BLaER1 (cell line): Measurements from ENCODE around the gene PSORS1C1.

Source experiments
- H3K27ac ChIP-seq: shearing (Covaris generic); formaldehyde crosslinking; 2 replicates; pipeline ENCODE4 v1.8.1; 2022
- H3K27me3 ChIP-seq: shearing (Covaris generic); formaldehyde crosslinking; 2 replicates; pipeline ENCODE4 v1.8.1; 2022
- H3K36me3 ChIP-seq: shearing (Covaris generic); formaldehyde crosslinking; 2 replicates; pipeline ENCODE4 v1.8.1; 2022
- H3K4me1 ChIP-seq: shearing (Covaris generic); formaldehyde crosslinking; 2 replicates; pipeline ENCODE4 v1.8.1; 2022
- H3K4me2 ChIP-seq: shearing (Covaris generic); formaldehyde crosslinking; 2 replicates; pipeline ENCODE4 v1.8.1; 2022
- H3K4me3 ChIP-seq: shearing (Covaris generic); formaldehyde crosslinking; 2 replicates; pipeline ENCODE4 v1.8.1; 2022
- H3K9ac ChIP-seq: shearing (Covaris generic); formaldehyde crosslinking; 2 replicates; pipeline ENCODE4 v1.8.1; 2022
- H3K9me3 ChIP-seq: shearing (Covaris generic); formaldehyde crosslinking; 2 replicates; pipeline ENCODE4 v1.8.1; 2022
- H4K20me1 ChIP-seq: shearing (Covaris generic); formaldehyde crosslinking; 2 replicates; pipeline ENCODE4 v1.8.1; 2022
- Cebpa-rat ChIP-seq: shearing (Covaris generic); IDR thresholded peaks from 2 replicates; pipeline ENCODE4 v1.8.1; 2022

PSORS1C1 gene

DNA sequence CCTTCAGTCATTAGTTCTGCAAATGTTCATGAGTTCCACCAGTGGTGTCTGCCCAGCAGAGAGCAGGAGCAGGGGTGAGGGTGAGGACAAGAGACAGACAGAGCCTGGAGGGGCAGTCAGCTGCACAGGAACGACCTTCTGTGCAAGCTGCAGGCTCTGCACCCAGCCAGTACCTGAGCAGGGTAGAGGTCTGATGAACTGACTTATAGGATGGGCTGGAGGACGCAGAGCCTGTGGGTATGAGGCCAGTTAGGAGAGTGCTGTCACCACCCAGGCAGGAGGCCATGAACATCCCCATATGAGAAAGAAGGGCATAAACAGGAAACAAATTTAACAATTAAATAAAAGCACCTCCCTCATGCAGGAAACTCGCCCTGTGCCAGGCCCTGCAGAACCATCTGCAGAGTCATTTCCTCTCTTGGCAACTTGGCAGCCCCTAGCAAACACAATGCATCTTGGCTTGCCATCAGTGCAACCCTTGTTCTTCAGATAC, 20.2 kb upstream of the PSORS1C1 start:
- no peaks in the 10 kb centered on the region for H3K27me3 ChIP-seq
- no peak for TF ChIP-seq Cebpa-rat
- no peak overlapping the region for H3K27ac ChIP-seq
- H3K4me1 ChIP-seq, result peaks cover 36% of the 10 kb centered on the region
- no peaks in the 10 kb centered on the region for H3K9me3 ChIP-seq
- no peaks in the 10 kb centered on the region for H3K36me3 ChIP-seq
- H3K9ac ChIP-seq, result no peak overlapping the region
- no peaks in the 10 kb centered on the region for H4K20me1 ChIP-seq
- H3K4me3 ChIP-seq, result no peak overlapping the region
- peak overlapping the region; percentile 64 for H3K4me2 ChIP-seq

DNA sequence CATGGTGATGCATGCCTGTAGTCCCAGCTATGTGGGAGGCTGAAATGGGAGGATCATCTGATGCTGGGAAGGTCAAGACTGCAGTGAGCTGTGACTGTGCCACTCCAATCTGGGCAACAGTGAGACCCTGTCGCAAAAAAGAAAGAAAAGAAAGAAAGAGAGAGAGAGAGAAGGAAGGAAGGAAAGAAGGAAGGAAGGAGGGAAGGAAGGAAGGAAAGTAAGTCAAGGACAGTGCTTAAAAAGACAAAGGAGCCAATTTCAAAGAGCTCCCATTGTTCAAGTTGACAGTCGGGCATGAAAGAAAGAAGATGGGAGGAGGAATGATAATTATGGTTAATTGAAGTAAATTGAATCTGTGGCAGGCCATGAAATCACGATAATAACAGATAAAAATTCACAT, 18.4 kb upstream of the PSORS1C1 start:
- H3K4me3 ChIP-seq, result no peak overlapping the region
- no peaks in the 10 kb centered on the region for H3K36me3 ChIP-seq
- no peak overlapping the region for H3K9ac ChIP-seq
- no peaks in the 10 kb centered on the region for H3K9me3 ChIP-seq
- peaks cover 33% of the 10 kb centered on the region for H3K4me1 ChIP-seq
- H3K27ac ChIP-seq, result no peak overlapping the region
- no peak for TF ChIP-seq Cebpa-rat
- no peaks in the 10 kb centered on the region for H3K27me3 ChIP-seq
- 0 out of 2 replicates have a peak overlapping the region, but pooled peaks have one; percentile 15 for H3K4me2 ChIP-seq
- H4K20me1 ChIP-seq, result no peaks in the 10 kb centered on the region

DNA sequence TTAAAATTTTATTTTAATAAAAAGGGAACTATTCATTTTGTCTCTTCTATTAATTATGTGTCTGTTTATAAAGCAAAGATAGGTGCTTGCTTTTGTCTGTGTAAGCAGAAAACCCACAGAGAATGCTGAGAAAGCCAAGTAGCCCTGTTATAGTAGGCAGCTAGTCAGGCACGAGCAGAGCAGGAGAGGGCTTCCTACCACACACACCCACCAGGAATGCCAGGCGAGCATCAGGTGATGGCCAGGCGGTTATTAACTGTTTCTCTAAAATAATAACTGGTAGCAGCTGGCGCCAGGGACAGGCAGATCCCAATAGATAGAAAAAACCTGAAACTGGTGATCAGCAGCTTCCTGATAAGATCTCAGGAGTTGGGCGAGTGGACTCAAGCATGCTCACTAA, 17.9 kb upstream of the PSORS1C1 start:
- no peaks in the 10 kb centered on the region for H4K20me1 ChIP-seq
- H3K4me3 ChIP-seq, result no peak overlapping the region
- no peak for TF ChIP-seq Cebpa-rat
- no peaks in the 10 kb centered on the region for H3K36me3 ChIP-seq
- no peak overlapping the region for H3K9ac ChIP-seq
- H3K4me1 ChIP-seq, result peaks cover 28% of the 10 kb centered on the region
- no peaks in the 10 kb centered on the region for H3K9me3 ChIP-seq
- H3K27ac ChIP-seq, result no peak overlapping the region
- no peaks in the 10 kb centered on the region for H3K27me3 ChIP-seq
- no peak overlapping the region; the same call in 1 of the 2 replicates for H3K4me2 ChIP-seq

DNA sequence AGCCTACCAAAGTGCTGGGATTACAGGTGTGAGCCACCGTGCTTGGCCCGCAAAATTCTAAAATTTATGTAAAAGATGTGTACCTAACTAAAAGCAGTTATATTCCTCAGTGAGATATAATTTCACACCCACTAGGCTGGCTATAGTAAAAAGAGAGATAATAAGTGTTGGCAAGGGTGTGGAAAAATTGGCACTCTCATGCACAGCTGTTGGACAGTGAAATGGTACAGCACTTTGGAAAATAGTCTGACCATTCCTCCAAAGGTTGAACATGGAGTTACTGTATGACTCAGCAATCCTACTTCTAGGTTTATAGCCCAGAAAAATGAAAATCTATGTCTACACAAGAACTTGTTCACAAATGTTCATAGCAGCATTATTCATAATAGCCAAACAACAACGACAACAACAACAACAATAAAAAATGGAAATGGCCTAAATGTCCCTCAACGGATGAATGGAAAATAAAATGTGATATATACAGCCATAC, 16.1 kb upstream of the PSORS1C1 start:
- Histone ChIP-seq H3K9ac (no peak overlapping the region), H3K4me1 (peaks cover 26% of the 10 kb centered on the region), H3K27me3 (no peaks in the 10 kb centered on the region), H3K9me3 (no peaks in the 10 kb centered on the region), H4K20me1 (no peaks in the 10 kb centered on the region), H3K4me3 (no peak overlapping the region), H3K27ac (no peak overlapping the region), H3K4me2 (no peak overlapping the region), H3K36me3 (no peaks in the 10 kb centered on the region)
- no peak for TF ChIP-seq Cebpa-rat

DNA sequence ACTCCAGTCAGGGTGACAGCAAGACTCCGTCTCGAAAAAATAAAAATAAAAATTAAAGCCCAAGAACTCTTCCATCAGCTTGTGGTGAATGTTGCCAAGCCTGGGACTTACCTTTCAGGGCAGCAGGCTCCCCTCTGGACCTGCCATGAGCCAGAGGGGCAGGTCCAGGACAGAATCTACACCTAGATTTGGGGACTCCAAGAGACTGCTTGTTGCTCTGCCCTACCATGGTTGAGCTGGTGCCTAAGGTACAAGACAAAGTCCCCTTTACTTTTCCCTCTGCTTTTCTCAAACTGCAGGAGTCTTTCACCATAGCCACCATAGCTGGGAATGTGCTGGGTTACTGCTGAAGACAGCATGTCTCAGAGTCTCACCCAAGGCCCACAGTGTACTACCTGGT, 11.5 kb upstream of the PSORS1C1 start:
- H3K27me3 ChIP-seq, result no peaks in the 10 kb centered on the region
- no peak overlapping the region for H3K4me2 ChIP-seq
- TF ChIP-seq Cebpa-rat, result no peak
- no peaks in the 10 kb centered on the region for H3K36me3 ChIP-seq
- H4K20me1 ChIP-seq, result no peaks in the 10 kb centered on the region
- no peak overlapping the region for H3K27ac ChIP-seq
- no peaks in the 10 kb centered on the region for H3K9me3 ChIP-seq
- H3K9ac ChIP-seq, result no peak overlapping the region
- no peaks in the 10 kb centered on the region for H3K4me1 ChIP-seq
- no peak overlapping the region for H3K4me3 ChIP-seq

DNA sequence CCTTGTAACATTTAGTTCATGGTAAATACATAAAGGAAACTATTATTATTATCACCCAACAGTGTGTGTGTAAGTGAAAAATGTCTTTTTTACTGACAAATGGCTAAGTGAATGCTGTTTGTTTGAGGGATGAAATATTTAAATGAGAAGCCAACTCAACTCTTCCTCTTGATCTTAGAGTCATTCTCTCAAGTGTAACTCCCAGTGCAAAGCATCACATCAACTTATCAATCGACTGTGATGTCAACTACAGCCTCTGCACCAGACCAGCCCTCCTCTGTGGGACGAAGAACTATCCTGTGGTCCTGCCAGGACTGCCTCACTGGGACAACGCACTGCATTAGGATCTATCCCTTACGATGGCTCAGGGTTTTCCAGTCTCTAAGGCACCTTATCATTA, 7.5 kb upstream of the PSORS1C1 start:
- no peaks in the 10 kb centered on the region for H3K36me3 ChIP-seq
- no peak overlapping the region for H3K9ac ChIP-seq
- no peak for TF ChIP-seq Cebpa-rat
- H3K4me2 ChIP-seq, result no peak overlapping the region
- H4K20me1 ChIP-seq, result no peaks in the 10 kb centered on the region
- no peak overlapping the region for H3K4me3 ChIP-seq
- H3K27ac ChIP-seq, result no peak overlapping the region
- no peaks in the 10 kb centered on the region for H3K9me3 ChIP-seq
- H3K27me3 ChIP-seq, result no peaks in the 10 kb centered on the region
- H3K4me1 ChIP-seq, result no peaks in the 10 kb centered on the region

DNA sequence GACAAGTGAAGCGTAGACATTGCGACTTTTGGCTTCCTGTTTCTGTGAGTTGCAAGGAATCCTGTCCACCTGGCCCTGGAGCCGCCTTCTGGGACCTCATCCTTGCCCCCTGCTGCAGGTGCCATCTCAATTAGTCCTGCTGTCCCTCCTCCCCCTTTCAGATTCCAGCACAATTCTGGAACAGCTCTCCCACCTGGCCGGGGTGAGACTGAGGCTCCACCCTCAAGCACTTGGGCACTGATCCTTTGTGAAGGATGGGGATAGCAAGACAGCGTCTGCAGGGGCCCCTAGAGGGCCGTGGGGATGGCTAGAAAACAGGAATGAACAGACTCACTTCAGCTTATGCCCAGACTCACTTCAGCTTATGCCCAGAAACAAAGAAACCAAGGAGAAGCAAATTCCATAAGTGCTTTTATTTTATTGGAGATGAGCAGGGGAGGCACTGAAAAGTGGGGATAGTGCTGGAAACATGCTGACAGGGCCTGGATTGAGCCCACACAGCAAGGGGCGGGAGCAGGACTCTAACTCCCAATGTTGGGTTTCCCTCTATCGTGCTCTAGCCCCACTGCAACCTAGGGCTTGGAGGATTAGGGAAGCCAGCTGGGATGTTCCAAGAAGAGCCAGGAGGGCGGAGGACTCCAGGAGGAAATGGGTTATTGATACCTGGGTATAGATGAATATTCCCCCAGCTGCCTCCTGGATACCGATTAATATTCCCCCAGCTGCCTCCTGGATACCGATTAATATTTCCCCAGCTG, 3.6 kb upstream of the PSORS1C1 start:
- H3K4me2 ChIP-seq, result no peak overlapping the region
- H3K27ac ChIP-seq, result no peak overlapping the region
- no peak overlapping the region for H3K9ac ChIP-seq
- H3K4me1 ChIP-seq, result no peaks in the 10 kb centered on the region
- no peaks in the 10 kb centered on the region for H4K20me1 ChIP-seq
- no peak overlapping the region for H3K4me3 ChIP-seq
- no peaks in the 10 kb centered on the region for H3K27me3 ChIP-seq
- TF ChIP-seq Cebpa-rat, result no peak
- H3K9me3 ChIP-seq, result no peaks in the 10 kb centered on the region
- H3K36me3 ChIP-seq, result no peaks in the 10 kb centered on the region

DNA sequence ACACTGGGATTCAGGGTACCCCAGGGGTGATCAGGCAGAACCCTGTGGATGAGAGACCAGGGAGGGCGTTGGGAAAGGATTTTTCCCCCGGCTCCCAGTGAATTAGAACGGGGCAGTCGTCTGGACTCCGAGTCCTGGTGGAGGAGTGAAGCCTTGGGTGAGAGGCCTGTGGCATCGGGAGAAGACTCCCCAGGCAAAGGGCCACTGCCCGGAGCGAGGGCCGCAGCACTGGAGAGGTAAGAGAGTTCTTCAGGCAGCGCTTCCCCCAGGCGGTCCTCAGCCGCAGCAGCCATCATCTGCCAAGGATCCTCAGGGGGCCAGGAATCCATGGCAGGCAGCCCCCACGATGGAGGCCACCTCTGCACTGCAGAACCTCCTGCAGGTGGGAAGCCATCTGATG, 2.9 kb upstream of the PSORS1C1 start:
- H3K27ac ChIP-seq, result no peak overlapping the region
- H3K4me1 ChIP-seq, result no peaks in the 10 kb centered on the region
- no peaks in the 10 kb centered on the region for H4K20me1 ChIP-seq
- no peak overlapping the region for H3K9ac ChIP-seq
- no peaks in the 10 kb centered on the region for H3K9me3 ChIP-seq
- no peak for TF ChIP-seq Cebpa-rat
- H3K36me3 ChIP-seq, result no peaks in the 10 kb centered on the region
- H3K27me3 ChIP-seq, result no peaks in the 10 kb centered on the region
- no peak overlapping the region for H3K4me3 ChIP-seq
- H3K4me2 ChIP-seq, result no peak overlapping the region

DNA sequence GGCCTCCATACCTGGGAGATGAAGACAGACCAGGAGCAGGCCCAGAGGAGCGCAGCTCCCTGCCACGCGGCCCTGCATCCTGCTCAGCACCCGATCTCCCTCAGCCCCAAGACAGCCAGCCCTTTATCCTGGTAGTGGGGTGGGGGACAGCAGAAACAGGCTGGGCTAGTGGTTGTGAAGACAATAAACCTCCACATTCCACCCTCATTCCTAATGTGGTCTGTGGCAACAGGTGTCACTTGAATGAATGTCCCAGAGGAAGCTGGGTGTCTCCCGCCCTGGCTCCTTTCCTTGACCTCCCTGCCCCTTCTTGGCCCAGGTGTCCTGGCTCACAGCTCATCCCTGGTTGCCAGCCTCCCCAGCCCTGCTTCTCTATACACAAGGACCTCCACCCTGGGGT, 2.1 kb upstream of the PSORS1C1 start, which contains the start of gene C6orf15:
TSS of gene C6orf15 (minus strand) at position 98 of the 400 bp plus-strand sequence. CDS start at position 78, 20 bp downstream.
- Histone ChIP-seq H3K27me3 (no peaks in the 10 kb centered on the region), H3K9me3 (no peaks in the 10 kb centered on the region), H3K4me3 (no peak within 1 kb of the TSS), H3K36me3 (no peaks in the 10 kb centered on the region), H4K20me1 (no peaks in the 10 kb centered on the region), H3K27ac (no peak within 1 kb of the TSS), H3K9ac (no peak within 1 kb of the TSS), H3K4me2 (no peak within 1 kb of the TSS), H3K4me1 (no peaks in the 10 kb centered on the region)
- no peak for TF ChIP-seq Cebpa-rat

DNA sequence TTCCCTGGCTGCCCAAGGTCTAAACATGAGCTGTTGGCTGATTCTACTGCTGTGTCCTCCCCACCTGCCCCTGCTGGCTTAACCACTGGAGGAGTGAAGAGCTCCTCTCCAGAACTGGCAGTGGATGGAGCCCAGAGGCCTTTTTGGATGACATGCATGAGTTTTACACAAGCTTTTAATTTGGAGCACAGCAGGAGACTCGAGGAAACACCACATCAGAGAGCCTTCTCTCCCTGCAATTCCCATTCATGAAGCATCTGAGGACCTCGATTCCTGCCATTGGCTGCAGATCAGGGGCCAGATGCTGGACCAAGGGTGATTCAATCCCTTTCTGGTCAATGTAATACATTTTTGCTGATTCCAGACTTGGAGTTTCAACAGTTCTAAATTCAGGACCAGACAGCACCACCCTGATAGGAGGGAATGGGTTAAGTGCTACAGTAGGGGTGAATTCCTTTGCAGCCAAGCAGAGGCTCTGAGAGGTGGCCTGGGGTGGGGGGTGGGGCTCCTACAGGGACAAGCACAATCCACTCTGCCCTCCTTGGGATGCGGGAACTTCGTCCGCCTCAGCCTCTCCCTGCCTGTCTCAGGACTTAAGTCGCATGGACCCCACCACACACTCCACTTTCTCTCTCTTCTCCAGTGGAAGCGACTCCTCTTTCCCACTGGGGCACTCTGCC, 599 bp upstream of the PSORS1C1 start:
- H3K4me1 ChIP-seq, result no peaks in the 10 kb centered on the region
- H3K4me2 ChIP-seq, result no peak overlapping the region
- H3K9me3 ChIP-seq, result no peaks in the 10 kb centered on the region
- H3K9ac ChIP-seq, result no peak overlapping the region
- H3K36me3 ChIP-seq, result no peaks in the 10 kb centered on the region
- no peak overlapping the region for H3K27ac ChIP-seq
- H4K20me1 ChIP-seq, result no peaks in the 10 kb centered on the region
- no peak for TF ChIP-seq Cebpa-rat
- H3K4me3 ChIP-seq, result no peak overlapping the region
- no peaks in the 10 kb centered on the region for H3K27me3 ChIP-seq
